RWPE1 (cell line): ENCODE results near the gene LRRC27.

Source experiments
- CTCF ChIA-PET: fragments of 350-600 bp; sonication (Branson Sonifier 250); formaldehyde crosslinking; extraction: SDS; loops from one replicate; lab custom pipeline; 2021; lab: Yijun Ruan, JAX
- POLR2A ChIA-PET: fragments of 400-600 bp; formaldehyde crosslinking; extraction: SDS; loops from one replicate; lab custom pipeline; 2020; ENCODE audit warnings: antibody characterized with exemption; ENCODE audit not compliant: low non-redundant PET; lab: Yijun Ruan, JAX
- DNase-seq: peaks from one replicate; pipeline ENCODE4 v3.0.0; 2012; ENCODE audit warnings: low spot score
- H3K27ac ChIP-seq: fragments of 450-650 bp; 2 replicates; pipeline ENCODE4 v1.5.1; 2017
- TF ChIP-seq, protein P1 (sequence below): fragments of 450-650 bp; conservative IDR thresholded peaks from 2 replicates; pipeline ENCODE4 v1.5.1; 2017; ENCODE audit warnings: low read depth, mild to moderate bottlenecking

LRRC27 gene

DNA sequence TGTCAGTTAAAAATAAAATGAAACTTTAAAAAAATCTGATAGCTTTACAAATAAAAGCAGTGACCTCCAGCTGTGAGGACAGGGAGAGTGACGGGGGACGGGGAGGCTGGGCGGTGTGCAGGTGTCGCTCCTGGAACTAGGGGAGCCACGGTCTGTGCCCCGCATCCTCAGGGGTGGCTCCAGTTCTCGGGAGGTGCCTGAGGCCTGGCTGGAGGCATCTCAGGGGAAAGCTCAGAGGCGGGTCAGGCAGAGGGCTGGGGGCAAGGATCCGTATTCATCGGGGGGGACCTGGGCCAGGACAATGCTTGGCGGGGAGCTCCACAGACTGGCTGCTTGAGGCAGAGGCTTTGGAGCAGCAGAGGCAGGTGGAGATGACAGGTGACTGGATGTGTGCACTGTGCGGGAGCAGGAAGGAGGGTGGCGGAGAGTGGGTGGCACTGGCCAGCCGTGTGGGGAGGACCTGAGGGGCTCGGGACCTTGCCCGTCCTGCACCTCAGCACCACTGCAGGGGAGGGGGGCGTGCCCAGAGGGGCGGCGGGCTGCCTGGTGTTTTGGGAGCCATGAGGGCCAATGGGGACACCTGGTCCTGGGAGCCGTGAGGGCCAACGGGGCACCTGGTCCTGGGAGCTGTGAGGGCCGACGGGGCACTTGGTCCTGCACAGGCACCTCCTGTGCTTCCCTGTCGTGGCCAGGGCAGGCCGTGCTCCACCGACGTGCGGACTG, 78.2 kb downstream of the LRRC27 start:
- TF ChIP-seq, protein P1, sequence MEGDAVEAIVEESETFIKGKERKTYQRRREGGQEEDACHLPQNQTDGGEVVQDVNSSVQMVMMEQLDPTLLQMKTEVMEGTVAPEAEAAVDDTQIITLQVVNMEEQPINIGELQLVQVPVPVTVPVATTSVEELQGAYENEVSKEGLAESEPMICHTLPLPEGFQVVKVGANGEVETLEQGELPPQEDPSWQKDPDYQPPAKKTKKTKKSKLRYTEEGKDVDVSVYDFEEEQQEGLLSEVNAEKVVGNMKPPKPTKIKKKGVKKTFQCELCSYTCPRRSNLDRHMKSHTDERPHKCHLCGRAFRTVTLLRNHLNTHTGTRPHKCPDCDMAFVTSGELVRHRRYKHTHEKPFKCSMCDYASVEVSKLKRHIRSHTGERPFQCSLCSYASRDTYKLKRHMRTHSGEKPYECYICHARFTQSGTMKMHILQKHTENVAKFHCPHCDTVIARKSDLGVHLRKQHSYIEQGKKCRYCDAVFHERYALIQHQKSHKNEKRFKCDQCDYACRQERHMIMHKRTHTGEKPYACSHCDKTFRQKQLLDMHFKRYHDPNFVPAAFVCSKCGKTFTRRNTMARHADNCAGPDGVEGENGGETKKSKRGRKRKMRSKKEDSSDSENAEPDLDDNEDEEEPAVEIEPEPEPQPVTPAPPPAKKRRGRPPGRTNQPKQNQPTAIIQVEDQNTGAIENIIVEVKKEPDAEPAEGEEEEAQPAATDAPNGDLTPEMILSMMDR, result no peak
- H3K27ac ChIP-seq, result peak overlapping the region; percentile 45; the same call in 1 of the 2 replicates
- POLR2A ChIA-PET, result no interaction called here
- no peak for DNase-seq
- CTCF ChIA-PET, result interaction anchor here (1.1 to 1.9 kb wide), 3 partner anchors 8 to 37 kb away, joined by 5 to 6 read pairs (median 5); no protein-coding TSS in a partner anchor

DNA sequence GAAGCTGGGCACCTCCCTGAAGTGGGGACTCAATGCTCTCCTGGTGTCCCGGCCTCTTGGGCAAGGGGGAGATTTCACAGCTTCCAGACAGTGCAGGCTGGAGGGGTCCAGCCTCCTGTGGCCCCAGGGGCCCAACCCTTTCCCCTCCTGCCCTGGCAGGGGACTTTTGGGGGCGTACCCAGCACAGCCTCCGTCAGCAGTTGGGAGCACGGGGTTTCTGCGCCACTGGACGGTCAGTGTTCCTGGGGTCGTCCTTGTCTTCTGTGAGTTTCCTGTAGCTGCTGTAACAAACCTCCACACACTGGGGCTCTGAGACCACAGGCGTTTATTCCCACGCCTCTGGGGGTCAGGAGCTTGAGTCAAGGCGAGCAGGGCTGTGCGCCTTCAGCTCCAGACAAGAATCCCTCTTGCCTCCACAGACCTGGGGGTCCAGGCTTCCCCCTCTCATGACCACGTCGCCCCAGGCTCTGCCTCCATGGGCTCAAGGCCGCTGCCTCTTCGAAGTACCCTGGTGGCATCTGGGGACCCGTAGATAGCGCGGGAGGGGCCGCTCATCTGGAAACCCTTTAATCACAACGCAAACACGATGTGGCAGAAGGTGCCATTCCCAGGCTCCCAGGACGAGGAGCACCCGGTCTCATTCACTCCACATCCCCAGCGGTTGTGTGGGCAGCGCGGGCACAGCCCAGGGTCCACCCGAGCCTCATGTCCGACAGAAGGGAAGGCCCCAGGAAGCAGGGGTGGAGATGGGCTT, 79.0 kb downstream of the LRRC27 start:
- peak overlapping the region; percentile 45 for H3K27ac ChIP-seq
- TF ChIP-seq, protein P1, result no peak
- CTCF ChIA-PET, result interaction anchor here (0.7 to 1.9 kb wide), 4 partner anchors 8 to 36 kb away, joined by 3 to 6 read pairs (median 5); no protein-coding TSS in a partner anchor
- no peak for DNase-seq
- POLR2A ChIA-PET, result interaction anchor here (1.2 kb wide), 1 partner anchor 12 kb away, joined by 3 read pairs; no protein-coding TSS in a partner anchor

DNA sequence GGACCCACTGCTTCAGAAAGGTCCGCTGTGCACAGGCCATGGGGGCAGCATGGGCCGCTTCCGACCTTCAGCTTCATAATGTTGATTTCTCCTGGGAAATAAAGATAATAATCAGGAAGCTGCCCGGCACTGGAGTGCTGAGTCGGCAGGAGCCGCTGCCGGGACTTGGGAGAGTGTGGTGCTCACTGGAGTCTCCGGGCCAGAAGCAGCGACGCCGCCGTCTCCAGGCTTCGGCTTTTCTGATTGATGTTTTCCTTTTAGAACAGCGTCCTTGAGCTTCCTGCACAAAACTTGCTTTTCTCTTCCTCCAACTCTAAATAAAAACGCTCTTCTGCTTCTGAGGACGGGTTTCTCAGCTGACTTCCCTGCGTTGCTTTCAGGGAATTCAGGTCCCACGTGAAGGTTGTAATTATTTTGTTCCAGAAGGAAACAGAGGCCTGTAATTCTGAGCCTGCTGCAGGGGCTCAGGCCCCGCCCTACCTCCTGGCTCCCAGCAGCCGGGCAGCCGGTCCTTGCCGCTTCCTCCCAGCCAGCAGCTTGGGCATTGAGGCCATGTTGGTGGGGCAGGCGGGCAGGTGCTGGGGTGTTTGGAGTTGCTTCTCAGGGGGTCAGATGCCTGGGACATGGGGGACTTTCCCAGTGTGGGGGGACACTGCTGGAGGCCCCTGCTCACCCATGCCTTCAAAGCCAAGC, 79.7 kb downstream of the LRRC27 start:
- no peak for DNase-seq
- ChIA-PET POLR2A (interaction anchor here (1.2 kb wide), 1 partner anchor 13 kb away, joined by 3 read pairs; no protein-coding TSS in a partner anchor), CTCF (interaction anchor here (0.7 to 1.2 kb wide), 2 partner anchors 30 to 32 kb away, joined by 3 to 5 read pairs; no protein-coding TSS in a partner anchor)
- H3K27ac ChIP-seq, result peak overlapping the region; percentile 45
- TF ChIP-seq, protein P1, result no peak

DNA sequence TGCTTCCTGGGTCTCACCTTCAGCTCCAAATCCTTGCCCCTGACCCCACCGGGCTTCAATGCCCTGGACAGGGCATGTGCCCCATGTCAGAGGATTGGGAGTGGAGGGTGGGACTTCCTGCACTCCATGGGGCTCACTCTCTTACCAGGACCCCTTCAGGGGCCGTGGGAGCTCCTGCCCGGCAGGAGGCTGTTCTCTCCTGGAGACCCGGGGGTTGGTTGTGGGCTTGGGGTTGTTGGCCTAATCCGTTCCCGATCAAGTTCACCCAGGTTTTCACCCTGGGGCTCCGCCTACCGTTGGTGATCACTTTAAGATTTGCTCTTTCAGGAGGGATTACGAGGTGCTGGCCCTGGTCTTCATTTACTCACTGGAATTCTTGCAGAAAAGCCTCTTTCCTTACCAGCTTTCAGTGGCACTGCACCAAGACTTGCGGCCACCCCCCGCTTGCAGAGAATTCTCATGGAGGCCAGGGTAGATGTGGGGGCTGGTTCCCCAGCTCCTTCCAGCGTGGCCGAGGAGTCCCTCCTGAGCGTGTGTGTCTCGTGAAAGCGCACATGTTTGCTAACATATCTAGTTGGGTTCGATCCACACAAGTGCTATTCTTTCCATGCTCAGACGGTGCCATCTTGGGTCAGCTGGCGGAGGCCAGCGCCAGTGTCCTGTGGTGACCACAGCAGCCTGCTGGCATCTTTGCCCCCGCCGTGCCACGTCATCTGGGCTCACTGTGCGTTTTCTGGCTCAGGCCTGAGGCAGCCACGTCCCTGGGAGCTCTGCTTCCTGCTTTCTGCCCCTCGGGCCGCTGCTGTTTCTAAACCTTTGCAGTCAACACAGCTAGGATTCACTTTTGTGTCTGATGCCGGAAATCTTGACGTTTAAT, 80.6 kb downstream of the LRRC27 start:
- DNase-seq, result no peak
- peak overlapping the region; percentile 45 for H3K27ac ChIP-seq
- ChIA-PET POLR2A (interaction anchor here (1.2 kb wide), 1 partner anchor 14 kb away, joined by 3 read pairs; no protein-coding TSS in a partner anchor), CTCF (interaction anchor here (0.6 to 1.2 kb wide), 3 partner anchors 12 to 34 kb away, joined by 3 to 4 read pairs (median 3); no protein-coding TSS in a partner anchor)
- TF ChIP-seq, protein P1, result no peak

DNA sequence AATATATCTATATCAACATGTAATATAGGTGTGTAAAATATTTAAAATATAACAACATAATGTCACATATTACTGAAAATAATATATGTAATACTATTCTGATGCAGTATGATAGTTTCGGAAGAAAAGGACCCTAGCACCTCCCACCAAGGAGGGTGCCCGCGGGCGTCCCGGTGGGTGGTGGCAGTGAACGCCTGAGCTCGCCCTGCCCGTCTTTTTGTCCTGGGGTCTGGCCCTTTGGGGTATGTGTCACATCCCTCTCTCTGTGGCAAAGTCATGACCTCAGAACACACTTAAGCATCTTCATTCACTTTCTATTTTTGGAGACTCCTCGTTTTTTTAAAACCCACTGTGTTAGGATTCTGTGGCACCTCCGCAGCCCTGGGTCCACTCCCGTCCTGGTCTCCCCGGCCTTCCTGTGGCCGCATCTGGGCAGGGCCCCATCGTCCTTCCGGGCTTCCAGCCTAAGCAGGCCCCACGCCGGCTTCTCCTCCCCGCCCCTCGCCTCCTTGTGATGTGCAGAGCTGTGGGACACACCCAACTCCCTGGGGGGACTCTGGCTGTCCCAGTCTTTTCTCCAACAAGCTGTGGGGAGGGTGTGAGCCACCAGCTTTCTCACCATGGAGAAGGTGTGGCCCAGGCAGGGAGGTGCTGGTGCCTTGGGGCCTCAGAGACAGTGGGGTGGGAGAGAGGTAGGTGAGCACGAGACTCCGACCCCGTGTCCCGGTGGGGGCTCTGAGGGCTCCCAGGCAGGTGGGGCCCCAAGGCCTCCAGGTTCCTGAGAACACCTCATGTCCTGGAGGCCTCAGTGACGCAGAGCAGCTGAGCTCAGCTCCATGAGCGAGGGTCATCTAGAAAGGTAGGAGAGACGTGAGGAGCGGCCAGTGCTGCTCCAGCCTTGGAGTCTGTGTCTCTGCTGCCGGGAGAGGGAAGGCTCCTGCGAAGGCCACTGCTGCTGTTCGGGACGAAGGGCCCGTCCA, 81.5 kb downstream of the LRRC27 start:
- peak overlapping the region; percentile 45 for H3K27ac ChIP-seq
- POLR2A ChIA-PET, result interaction anchor here (0.6 to 1.1 kb wide), 3 partner anchors 11 to 33 kb away, joined by 3 to 4 read pairs (median 3); no protein-coding TSS in a partner anchor
- DNase-seq, result no peak
- CTCF ChIA-PET, result interaction anchor here (0.7 to 1.2 kb wide), 3 partner anchors 11 to 33 kb away, joined by 3 to 4 read pairs (median 4); no protein-coding TSS in a partner anchor
- TF ChIP-seq, protein P1, result no peak
